Eye (tissue), 1 donor: ENCODE results near the gene IQCK.

Source experiments
- DNase-seq: peaks from one replicate; pipeline ENCODE4 v3.0.0-alpha.2; 2015

The IQCK gene

GRCh38 chr16:19805459-19806162 lies 87.5 kb downstream of the IQCK start:
- DNase-seq = no peak

- peak; percentile 14 for DNase-seq
These were observed 90.1 kb downstream of the IQCK start for GRCh38 chr16:19808061-19808641.

GRCh38 chr16:19809121-19809635 lies 91.1 kb downstream of the IQCK start:
- DNase-seq = no peak

GRCh38 chr16:19809693-19810092 lies 91.6 kb downstream of the IQCK start:
- DNase-seq = no peak

DNA sequence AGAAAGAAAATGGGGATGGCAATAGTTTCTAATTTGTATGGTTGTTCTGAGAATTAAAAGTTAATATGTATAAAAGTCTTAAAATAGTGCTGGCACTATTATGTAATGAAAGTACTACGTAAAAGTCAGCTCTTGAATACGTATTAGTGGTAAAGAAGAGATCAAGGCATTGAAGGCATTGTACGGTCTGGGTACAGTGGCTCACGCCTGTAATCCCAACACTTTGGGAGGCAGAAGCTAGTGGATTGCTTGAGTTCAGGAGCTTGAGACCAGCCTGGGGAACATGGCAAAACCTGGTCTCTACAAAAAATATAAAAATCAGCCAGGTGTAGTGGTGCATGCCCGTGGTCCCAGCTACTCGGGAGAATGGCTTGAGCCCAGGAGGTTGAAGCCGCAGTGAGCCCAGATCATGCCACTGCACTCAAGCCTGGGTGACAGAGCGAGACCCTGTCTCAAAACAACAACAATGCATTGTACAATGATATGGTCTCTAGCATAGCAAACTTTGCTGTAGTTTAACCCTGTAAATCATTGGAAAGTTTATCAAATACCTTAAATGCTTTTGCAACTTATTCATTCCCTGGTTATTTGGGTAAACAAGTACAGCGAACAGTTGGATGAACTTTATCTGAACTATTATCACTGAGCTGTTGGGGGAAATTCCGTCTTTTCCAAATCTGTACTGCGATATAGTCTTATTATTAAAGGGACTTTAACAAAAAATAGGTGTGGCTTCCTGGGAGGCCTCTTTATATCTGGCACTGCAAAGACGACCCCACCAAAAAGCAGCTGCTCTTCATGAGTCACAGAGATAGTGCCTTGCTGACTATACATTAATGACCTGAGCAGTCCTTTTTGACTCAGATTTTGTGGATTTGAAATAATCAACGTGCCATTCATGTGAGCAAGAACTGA lies 93.0 kb downstream of the IQCK start:
- peak; percentile 18 for DNase-seq

DNA sequence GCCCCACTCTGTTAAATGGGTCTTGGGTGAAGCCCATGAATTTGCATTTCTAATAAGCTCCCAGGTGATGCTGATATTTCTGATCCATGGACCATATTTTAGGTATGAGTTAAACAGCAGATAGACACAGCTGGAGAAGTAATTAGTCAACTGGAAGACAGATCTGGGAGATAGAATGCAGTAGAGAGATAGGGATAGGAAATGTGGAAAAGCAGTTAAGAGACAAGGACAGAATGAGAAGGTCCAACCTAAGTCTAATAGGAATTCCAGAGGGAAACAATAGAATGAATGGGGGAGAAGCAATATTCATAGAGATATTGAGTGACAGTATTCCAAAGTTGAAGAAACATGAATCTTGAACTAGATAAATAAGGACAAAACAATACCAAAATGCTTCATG lies 94.9 kb downstream of the IQCK start:
- no peak for DNase-seq

- DNase-seq = no peak
These were observed 97.3 kb downstream of the IQCK start for GRCh38 chr16:19815418-19815817.

DNA sequence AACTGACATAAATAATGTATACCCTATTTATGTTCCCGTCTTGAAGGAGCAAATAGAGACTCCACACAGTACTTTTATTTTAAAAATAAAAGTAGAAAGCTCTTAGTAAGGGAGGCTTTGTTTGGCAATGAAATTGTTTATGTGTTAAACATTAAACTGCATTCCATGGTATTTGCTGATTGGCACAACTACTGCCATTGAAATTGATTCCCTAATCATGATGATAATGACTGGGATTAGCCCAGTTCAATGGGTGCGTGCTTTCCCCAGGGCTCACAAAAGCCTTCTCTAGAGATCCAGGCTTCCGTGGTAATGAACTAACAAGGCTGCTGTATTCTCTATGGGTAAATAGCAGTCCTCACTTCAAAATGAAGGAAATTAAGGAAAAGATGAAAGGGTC lies 99.1 kb downstream of the IQCK start:
- DNase-seq = no peak

GRCh38 chr16:19817875-19818274 lies 99.8 kb downstream of the IQCK start:
- no peak for DNase-seq

- no peak for DNase-seq
These were observed 104.5 kb downstream of the IQCK start for GRCh38 chr16:19822533-19822932.

DNA sequence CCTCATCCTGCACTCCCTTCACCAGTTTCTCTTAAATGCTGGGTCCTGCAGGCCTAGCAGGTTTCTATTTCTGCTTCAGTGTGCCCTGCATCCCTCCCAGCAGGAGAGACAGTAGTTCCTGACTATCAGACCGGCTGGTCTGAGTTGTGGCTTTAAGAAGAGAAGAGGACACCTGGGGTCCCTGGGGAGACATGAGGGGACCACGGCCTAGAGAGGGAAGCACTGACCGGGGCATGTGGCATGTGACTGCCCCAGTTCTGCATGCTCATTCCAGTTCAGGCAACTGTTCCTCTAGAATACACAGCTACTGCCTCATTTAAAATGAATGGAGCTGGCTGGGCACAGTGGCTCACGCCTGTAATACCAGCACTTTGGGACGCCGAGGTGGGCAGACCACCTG lies 105.3 kb downstream of the IQCK start:
- DNase-seq = no peak

GRCh38 chr16:19824216-19824615 lies 106.1 kb downstream of the IQCK start:
- DNase-seq = no peak

GRCh38 chr16:19829844-19830692 lies 112.0 kb downstream of the IQCK start:
- DNase-seq = no peak

DNA sequence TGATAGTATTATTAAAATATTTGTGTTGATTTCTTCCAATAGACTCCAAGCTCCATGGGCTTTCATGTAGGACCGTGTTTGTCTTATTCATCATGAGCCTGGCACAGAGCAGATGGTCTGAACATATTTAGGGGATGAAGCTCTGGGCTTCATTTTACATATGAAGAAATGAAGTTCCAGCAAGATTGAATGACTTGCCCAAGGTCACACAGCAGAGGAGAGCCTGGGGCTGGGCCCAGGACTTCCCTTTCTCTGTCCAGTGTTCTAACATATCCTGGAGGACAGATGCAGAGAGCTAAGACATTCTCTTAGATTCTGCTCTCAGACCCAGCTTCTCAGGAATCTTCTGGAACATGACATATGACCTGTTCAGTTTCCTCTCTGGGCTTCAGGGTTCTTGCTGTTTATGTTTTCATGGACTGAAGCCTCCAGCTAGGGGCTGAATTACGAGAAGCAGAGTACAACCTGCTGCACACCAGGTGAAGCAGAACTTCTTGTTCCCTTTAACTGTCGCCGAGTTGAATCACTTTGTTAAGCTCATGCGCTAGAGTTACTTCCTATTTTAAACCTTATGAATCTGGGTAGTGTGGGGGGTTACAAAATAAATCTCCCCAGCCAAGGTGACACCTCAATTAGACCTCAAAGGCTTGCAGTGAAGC lies 113.0 kb downstream of the IQCK start:
- no peak for DNase-seq

DNA sequence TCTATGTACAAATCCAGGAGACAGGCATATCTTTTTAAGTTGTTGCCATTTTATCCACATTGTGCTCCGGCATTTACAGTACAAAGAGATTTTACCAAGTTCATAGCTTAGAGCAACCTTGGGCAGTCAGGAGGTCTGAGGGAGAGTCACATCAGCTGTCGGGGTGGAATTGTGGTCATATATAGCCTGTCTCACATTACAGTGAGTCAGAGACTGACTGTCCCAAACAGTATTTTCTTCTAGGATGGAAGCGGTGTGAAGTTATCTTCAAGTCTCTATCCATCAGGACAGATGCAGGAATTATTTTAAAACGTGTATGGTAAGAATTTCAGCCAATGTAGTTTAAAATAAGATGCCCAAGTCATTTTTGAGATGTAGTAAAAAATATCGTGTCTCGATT lies 113.6 kb downstream of the IQCK start:
- DNase-seq = no peak

- DNase-seq = no peak
These were observed 115.1 kb downstream of the IQCK start for GRCh38 chr16:19833176-19833575.

GRCh38 chr16:19833581-19833980 lies 115.5 kb downstream of the IQCK start:
- no peak for DNase-seq

GRCh38 chr16:19835196-19835595 lies 117.1 kb downstream of the IQCK start:
- no peak for DNase-seq

GRCh38 chr16:19835968-19836421 lies 117.9 kb downstream of the IQCK start:
- DNase-seq = peak; percentile 41

GRCh38 chr16:19837331-19837980 lies 119.4 kb downstream of the IQCK start:
- DNase-seq = peak; percentile 52

GRCh38 chr16:19837984-19838707 lies 120.1 kb downstream of the IQCK start:
- DNase-seq = no peak
